HG02970 (cell line): ENCODE results near the gene KCTD4.
"Not testable (repeated sequence)": the region's sequence is repeated elsewhere in the genome, so short reads cannot be mapped to it uniquely, and the experiment has no call there.

Experiments used
- ATAC-seq: cut with Tn5 transposase; IDR thresholded peaks from one replicate; pipeline ENCODE4 v1.9.1; 2021; ENCODE audit warnings: mild to moderate bottlenecking, moderate library complexity, moderate number of reproducible peaks; ENCODE audit not compliant: unreplicated experiment, low FRiP score

Gene KCTD4

DNA sequence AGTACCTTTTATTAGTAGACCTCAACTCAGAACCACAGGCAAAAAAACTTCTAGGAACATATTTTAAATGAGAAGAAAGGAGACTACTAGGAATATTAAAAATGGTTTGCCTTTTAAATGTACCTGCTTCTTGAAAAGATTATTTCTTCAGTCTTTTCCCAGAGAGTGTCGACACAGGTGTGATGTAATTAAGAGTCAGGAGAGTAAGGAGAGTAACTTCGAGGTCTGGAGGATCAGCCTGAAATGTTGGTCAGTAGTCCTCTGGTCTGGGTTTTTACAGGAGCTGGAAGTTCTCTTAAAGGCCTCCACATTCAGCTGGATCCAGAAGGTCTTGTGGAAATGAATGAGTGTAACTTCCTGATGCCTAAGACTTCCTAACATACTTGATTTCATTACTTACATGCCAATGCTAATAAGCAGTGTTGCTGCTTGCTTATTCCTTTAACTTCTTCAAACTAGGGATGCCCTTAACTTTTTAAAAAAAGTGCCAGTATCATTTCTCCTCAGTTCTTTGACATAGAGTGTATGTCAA is at the start of gene KCTD4:
TSS of gene KCTD4 (minus strand) at position 345 of the 532 bp plus-strand sequence. CDS start 6,478 bp downstream, outside the sequence.
- ATAC-seq = no peak

DNA sequence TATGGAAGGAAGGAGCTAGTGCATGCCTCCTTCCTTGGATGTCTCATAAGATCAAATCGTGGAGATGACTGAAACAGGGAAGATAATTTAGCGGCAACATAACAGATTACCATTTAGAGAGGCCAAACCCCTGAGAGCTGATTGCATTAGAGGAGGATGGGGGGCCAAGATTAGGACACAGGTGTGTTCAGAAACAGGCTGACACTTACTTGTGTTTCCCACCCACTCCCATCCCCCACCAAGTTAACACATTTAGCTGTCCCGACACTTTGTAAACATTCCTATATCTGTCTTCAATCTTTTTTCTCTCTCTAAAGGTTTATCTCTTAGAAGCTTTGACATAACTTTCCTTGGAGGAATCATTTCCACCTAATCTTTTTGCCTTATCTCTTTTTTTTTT is 48.8 kb upstream of the KCTD4 start:
- ATAC-seq = no peak

DNA sequence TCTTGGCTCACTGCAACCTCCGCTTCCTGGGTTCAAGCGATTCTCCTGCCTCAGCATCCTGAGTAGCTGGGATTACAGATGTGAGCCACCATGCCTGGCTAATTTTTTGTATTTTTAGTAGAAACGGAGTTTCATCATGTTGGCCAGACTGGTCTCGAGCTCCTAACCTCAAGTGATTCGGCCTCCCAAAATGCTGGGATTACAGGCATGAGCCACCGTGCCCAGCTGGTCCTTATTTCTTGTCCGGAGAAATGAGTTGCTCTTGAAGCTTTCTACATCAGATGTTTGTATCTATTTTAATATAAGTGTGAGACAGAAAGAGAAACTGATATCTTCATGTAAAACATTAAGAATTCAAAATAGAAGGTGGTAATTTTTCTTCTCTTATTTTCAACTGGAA is 43.9 kb upstream of the KCTD4 start:
- ATAC-seq = not testable (repeated sequence)

DNA sequence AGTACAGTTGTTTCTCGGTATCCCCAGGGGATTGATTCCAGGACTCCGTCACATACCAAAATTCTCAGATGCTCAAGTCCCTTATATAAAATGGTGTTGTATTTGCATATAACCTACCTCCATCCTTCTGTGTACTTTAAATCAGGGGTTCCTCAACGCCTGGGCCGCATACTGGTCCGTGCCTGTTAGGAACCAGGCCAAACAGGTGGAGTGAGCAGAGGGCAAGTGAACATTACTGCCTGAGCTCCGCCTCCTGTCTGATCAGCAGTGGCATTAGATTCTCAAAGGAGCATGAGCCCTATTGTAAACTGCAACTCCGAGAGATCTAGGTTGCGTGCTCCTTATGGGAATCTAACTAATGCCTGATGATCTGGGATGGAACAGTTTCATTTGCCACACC is 42.2 kb upstream of the KCTD4 start:
- no peak for ATAC-seq

DNA sequence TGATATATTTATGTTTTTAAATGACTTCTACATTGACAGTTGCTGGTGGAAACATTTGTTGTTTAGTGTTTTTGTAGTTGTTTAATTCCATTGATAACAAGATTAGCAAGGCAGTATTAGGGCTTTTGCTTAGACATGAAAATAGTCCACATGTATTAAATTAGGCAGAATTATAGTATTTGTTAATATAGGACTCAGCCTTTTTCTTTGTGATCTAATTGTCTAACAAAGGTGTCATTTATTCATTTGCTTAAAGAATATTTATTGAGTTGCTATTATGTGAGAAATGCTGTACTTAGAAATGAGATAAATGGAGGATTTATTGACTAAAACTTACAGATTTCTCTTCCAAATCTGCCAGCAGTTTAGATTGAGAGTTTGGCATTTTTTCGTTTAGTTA is 41.7 kb upstream of the KCTD4 start:
- ATAC-seq = no peak

DNA sequence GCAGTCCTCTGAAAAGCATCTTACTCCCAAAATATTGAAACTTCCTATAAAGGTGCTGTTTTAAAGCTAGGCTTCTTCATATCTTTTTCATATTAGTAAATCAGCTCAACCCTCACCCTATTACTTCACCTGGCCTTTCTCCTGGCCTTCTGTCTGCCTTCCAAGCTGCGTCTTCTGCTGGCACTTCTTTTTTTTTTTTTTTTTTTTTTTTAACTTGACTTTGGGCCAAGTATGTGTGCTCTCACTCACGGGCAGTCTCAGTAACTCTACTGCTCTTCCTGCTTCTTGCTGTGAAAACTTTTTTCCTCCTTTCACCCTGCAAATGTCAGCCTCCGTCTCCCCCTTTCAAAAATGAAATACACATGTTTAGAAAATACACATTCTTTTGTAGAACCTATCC is 41.2 kb upstream of the KCTD4 start:
- ATAC-seq = no peak

DNA sequence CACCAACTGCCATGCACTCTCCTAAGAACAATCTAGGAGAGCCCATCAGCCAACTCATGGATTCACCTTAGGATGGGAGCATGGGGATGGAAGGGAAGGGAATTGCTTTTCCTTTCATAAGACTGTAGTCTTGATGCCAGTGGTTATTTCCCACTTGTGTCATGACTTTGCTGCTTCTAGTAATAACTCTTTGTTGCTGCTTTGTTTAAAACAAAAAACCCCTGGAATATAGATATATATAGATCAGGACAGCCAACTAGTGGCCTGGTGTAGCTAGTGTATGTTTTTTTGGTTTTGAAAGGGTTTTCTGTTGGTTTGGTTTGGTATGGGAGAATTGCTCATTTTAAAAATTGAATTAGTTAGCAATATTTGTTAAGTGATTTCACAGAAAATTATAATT is 39.3 kb upstream of the KCTD4 start:
- ATAC-seq = no peak

DNA sequence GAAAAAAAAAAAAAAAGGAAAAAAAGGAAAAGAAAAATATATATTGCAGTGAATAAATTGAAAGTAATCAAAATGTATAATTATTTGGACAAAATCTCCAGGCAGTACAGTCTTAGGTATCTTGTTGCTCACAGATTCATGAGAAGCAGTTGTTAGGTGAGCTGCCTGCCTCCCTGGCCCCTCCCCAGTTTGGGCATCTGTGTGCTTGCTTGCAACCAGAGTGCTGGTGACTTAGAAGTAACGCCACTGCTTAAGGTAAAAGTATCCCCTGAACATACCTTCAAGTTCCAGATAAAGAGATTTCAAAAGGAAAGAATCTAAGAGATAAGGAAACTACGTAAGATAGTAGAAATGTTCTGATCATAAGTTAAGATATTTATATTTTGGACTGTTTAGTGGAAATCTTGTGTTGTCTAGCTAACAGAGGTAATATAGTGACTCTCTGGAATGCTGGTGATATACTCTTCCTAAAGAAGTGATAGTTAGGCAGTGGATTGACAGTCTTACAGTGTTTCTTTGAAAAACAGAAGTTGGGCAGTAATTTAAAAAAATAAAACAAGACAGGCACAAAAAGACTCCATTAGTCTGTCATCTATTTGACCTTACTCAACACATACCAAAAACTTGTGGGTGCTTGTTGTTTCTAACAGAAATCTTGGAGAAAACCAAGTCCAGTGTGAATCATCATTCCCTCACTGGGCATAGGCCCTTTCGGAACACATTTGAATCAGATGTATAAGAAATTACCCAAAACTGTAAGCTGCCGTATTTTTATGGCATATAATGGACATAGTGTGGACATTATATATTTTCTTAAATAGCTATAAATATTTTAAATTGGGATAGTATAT is 38.3 kb upstream of the KCTD4 start:
- ATAC-seq = no peak

DNA sequence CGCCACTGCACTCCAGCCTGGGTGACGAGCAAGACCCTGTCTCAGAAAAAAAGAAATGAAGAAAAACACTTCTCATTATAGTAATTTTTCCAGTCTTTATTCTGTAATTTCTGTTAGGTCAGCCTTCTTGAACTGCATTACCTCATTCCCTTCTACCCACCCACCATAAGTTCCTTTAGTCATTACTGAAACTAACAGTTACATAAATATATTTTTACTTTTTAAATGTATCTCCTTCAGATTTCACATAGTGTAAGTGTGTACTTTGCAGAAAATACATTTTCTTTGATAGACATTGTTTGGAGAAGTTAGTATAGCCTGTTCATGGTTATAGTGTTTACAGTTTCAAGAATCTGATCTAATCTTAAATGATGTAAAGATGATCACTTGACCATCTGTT is 31.7 kb upstream of the KCTD4 start:
- no peak for ATAC-seq

DNA sequence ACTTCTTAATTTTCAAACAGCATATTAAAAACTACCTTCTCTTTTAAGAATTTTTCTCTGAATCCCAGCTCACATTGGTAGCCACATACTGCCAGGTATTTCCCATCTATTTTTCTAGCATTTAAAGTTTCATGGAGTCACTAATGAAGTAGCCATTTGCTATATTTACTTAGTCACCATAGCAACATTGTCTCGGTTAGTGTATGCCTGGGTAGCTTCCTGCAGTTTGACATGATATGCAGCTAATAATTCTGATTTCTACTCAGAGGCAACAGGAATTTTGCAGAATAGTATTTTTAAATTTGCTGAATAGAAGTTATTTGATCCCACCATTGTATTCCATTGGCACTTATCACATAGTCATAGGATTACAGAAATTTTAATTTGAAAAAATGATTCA is 30.9 kb upstream of the KCTD4 start:
- ATAC-seq = no peak

DNA sequence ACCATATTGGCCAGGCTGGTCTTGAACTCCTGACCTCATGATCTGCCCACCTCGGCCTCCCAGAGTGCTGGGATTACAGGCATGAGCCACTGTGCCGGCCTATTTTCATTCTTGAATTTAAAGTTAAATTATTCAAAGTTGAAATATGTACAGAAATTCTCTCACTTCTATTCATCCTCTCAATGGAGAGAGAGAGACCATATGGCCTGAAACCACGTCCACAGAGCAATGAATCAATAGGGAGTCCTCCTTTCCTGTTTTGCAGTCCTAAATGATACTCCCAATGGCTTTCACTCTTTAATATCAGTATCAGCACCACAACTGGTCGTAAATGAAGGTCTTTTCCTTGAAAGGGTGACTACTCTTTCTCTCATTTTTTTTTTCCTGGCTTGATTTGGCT is 30.5 kb upstream of the KCTD4 start:
- ATAC-seq = no peak

DNA sequence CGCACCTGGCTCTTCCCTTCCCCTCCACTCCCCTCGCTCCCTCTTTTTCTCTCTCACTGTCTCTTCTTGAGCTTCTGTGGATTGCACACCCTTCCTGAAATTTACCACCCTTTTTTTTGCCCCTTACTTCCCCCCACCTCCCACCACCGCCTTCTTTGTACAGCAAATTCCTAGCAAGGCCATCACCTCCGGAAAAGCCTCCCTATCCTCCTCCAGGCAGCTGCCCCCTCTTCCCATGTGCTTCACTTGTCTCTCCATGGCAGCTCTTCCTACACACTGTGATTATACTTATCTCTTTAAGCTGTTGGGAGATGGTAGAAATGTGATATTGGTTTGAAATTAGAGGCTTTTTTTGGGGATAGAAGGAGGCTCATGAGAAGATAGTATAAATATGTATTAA is 28.3 kb upstream of the KCTD4 start:
- no peak for ATAC-seq

DNA sequence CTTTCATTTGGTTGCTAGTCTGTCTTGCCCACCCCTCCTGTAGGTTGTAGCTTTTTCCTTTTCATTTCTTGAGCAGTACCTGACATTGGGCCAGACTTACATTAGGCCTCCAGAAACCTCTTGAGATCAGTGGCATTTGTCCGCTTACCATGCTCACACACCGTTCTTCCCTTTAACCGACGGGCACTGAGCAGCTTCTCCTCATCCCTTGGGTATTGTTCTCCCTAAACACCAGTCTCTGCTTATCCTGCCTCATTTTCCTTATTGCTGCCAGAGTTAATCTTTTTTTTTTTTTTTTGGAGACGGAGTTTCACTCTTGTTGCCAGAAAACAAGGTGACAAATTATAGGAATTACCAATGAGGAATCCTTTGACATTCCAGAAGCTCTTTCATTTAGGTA is 27.2 kb upstream of the KCTD4 start:
- ATAC-seq = no peak

DNA sequence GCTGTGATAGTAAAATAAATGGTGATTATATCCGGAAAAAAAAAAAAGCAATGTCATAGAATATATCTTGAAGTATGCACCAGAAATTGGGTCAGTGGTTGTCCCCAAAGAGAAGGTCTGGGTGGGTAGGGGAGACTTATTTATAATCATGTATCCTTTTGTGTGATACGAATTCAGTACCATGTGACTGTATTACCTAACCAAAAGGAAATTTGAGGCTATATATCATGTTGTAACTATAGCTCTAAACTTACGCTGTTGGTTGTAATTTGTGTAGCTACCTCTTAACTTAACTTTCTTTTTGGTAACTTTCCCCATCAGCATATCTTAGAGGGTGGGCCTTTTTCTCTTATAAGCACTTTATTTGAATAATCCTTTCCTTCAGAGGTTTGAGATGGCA is 25.2 kb upstream of the KCTD4 start:
- ATAC-seq = no peak

DNA sequence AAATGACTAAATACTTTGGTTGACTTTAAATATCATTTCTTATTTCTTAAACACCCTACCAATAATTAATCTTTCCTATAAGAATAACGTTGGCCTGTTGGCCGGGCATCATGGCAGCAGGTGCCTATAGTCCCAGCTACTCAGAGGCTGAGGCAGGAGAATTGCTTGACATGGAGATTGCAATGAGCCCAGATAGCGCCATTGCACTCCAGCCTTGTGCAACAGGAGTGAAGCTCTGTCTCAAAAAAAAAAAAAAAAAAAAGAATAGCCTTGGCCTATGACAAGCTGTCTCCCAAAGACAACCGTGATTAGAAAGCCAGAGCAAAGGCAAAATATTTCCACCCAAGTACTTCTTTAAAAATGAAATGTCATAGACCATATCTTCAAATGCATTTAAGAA is 24.5 kb upstream of the KCTD4 start:
- ATAC-seq = no peak

DNA sequence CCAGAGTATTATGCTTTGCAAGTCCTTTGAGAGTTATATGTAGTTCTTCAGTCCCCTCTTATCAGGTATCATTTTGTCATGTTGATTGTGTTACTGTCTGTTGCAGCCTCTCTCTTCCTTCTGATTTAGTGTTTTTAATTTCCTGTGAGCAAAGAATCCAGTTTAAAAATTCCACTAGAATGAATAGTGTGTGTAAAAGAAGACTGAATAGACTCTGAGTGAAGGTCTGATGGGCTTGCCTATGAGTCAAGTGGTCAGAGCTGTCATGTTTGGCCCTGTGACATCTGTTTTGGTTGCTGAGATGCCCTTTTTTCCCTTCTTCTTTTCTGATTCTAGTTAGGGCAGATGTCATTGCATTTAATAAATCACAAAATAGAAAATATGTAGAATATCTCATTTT is 23.3 kb upstream of the KCTD4 start:
- ATAC-seq = no peak

DNA sequence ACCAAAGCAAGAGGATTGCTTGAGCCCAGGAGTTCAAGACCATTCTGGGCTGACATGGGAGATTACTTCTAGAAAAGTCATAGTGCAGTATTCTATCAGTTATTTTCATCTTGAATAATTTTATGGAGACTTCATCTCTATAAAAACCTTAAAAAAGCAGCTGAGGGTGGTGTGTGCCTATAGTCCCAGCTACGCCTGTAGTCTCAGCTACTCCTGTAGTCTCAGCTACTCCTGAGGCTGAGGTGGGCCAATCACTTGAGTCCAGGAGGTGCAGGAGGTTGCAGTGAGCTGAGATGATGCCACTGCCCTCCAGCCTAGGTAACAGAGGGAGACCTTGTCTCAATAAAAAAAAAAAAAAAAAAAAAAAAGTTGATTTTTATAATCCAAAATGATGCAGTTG is 22.1 kb upstream of the KCTD4 start:
- no peak for ATAC-seq

DNA sequence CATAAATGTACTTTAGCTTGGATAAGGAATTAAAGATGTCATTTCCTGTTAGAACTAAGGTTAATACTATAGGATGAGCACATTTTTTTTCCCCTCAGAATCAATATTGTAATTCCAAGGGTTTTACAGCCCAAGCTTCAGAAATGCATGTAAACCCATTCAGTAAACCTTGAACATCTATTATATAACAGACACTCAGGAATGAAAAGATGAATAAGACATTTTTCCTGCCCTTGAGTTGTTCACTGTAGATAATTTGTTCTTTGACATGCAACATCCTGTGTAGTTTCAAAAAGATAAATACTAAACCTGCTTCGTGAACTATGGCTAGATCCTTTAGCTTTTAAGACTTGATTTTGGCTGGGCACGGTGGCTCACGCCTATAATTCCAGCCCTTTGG is 21.7 kb upstream of the KCTD4 start:
- ATAC-seq = no peak

DNA sequence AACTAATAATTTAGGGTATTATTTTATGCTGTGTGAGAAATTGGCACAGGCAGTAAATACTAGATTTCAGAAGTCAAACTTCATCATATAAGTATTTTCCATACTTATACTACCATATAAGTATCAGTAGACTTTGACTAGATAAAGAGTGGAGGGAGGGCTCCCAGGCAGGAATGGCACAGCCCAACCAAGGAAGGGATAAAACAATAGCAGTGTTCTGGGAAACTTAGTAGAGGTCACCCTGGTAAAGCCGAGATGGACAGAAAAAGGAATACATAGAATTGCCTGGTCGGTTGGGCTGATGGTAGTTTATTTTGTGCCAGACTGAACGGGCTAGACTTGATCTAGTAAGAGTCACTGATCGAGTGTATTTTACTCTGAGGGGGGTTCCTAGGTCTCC is 19.6 kb upstream of the KCTD4 start:
- no peak for ATAC-seq

DNA sequence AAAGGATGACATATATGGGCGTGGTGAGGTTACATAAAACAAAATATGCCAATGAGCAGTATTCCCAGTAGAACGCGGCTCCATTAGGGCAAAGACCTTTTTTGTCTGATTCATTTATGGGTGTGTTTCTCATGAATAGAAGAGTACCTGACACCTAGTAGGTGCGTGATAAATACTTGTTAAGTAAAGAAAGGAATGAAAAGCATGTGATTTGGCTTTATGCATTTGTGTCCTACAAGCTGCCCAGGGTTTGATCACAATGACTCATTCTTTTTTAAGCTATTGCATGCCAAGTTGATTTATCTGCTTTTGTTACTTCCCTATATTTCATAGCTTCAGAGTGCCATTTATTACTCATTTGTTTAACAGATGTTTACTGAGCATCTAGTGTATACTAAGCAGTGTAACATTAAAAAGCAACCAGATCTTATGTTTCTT is 19.1 kb upstream of the KCTD4 start:
- no peak for ATAC-seq

DNA sequence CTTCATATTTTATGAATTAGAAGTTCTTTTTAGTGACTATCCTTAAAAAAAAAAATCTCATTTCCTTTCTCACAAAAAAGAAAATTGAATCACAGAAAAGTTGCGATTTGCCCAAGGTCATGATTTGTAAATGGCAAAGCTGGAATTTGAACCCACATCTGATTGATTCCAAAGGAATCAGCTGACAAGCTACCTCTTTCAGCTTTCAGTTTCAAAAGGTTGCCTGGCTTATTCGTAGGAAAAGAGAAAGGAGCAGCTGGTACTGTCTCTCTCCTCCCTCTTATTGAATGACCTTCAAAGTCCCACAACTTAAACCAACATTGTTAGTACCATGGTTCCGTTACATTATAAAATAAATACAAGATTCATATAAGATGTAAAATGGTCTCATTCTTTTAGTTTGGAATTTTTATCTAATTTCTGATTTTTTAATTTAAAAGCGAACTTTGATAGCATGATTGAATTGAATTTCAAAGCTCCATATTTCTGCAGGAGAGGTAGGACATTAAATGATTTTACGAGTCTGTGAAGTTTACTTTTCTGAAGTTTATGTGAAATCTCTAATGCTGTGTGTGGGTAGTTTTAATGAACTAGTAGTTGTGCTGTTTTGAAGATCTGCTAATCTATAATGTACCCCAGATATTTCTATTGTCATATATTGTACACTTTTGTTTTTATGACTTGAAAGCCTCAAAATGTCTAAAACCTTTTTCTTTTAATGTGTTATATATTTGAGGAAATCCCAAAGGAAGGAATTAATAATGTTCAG is 18.5 kb upstream of the KCTD4 start:
- no peak for ATAC-seq

DNA sequence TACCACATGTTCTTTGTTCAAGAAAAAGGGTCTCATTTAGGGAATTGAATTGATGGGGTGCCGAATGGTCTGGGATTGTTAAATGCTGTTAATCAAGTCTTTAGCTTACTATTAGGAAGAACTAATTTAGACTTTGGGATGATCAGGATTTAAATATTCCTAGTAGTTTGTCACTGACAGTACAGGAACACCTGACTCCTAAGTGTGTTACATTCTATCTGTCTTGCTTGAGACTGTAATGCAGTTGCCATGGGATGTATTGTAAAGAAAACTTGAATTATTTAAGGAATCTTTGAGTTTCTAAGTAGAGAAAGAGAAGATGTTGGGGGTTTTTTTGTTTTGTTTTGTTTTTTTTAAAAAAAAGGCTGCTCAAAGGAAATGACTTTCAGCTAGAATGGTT is 17.8 kb upstream of the KCTD4 start:
- no peak for ATAC-seq
